Tibial nerve (tissue), 4 donors: Measurements from ENCODE around the gene RNF4.

Experiments
- CTCF ChIP-seq, 5 experiments: fragments of 200-600 bp in 3 of 5; fragments of 450-650 bp in 2 of 5; sonication (generic) in 3 of 5; IDR thresholded peaks; one replicate each; pipeline ENCODE4 v1.5.1; 2016 to 2019; ENCODE audit warnings: antibody characterized with exemption in 5 of 5, mild to moderate bottlenecking in 3 of 5, moderate library complexity in 2 of 5
- EP300 ChIP-seq, 2 donors: sonication (generic); formaldehyde crosslinking; IDR thresholded peaks; one replicate each; pipeline ENCODE4 v1.6.1; 2017; ENCODE audit warnings: antibody characterized with exemption in 2 of 2, mild to moderate bottlenecking in 1 of 2
- POLR2A ChIP-seq, 2 donors: fragments of 450-650 bp; IDR thresholded peaks; one replicate each; pipeline ENCODE4 v1.6.1; 2017; ENCODE audit warnings: antibody characterized with exemption in 2 of 2, mild to moderate bottlenecking in 2 of 2, moderate library complexity in 2 of 2

- no peak for TF ChIP-seq CTCF (IDR thresholded peaks at IDR 0.05)
- TF ChIP-seq EP300 (IDR thresholded peaks at IDR 0.05), result no peak
- no peak for TF ChIP-seq POLR2A (IDR thresholded peaks at IDR 0.05)
These were observed 77.4 kb downstream of the RNF4 start for GRCh38 chr4:2546286-2546823.
